HepG2 (cell line): Measurements from ENCODE around the gene DCDC2.

Experiments
- CREM ChIP-seq, 2 experiments: sonication (generic) in 1 of 2; formaldehyde crosslinking in 1 of 2; IDR thresholded peaks; 2 replicates each; pipeline versions ENCODE4 v1.4.0 to v1.6.1; 2016 to 2020; ENCODE audit warnings: antibody characterized with exemption in 1 of 2, mild to moderate bottlenecking in 1 of 2, missing genetic modification reagents in 1 of 2
- CTCF ChIP-seq: sonication (generic); formaldehyde crosslinking; IDR thresholded peaks from 2 replicates; pipeline ENCODE4 v1.5.0; 2020; ENCODE audit warnings: mild to moderate bottlenecking, missing genetic modification reagents, moderate library complexity
- FOXJ3 ChIP-seq: sonication (generic); formaldehyde crosslinking; IDR thresholded peaks from 2 replicates; pipeline ENCODE4 v1.4.0; 2020; ENCODE audit warnings: missing genetic modification reagents, mild to moderate bottlenecking, borderline replicate concordance
- MTA3 ChIP-seq: sonication (generic); formaldehyde crosslinking; IDR thresholded peaks from 2 replicates; pipeline ENCODE4 v1.4.0; 2020; ENCODE audit warnings: missing genetic modification reagents
- POLR2A ChIP-seq, 2 experiments: IDR thresholded peaks; 2 replicates each; pipeline ENCODE4 v1.6.1; 2011; ENCODE audit warnings: low read depth in 2 of 2, low read length in 2 of 2, mild to moderate bottlenecking in 1 of 2, moderate library complexity in 1 of 2; ENCODE audit not compliant: insufficient read depth in 1 of 2
- POLR2AphosphoS5 ChIP-seq: IDR thresholded peaks from 2 replicates; pipeline ENCODE4 v1.6.1; 2012; ENCODE audit warnings: low read depth, low read length
- PRDM15 ChIP-seq: sonication (generic); formaldehyde crosslinking; IDR thresholded peaks from 2 replicates; pipeline ENCODE4 v1.4.0; 2020; ENCODE audit warnings: missing genetic modification reagents
- STAT5B ChIP-seq: sonication (generic); formaldehyde crosslinking; IDR thresholded peaks from 2 replicates; pipeline ENCODE4 v1.4.0; 2020; ENCODE audit warnings: missing genetic modification reagents
- TF ChIP-seq, protein P1 (sequence below): sonication (generic); formaldehyde crosslinking; IDR thresholded peaks from 2 replicates; pipeline ENCODE4 v1.4.0; 2020; ENCODE audit warnings: missing genetic modification reagents
- TF ChIP-seq, protein P2 (sequence below): sonication (generic); formaldehyde crosslinking; IDR thresholded peaks from 2 replicates; pipeline ENCODE4 v1.4.0; 2020; ENCODE audit warnings: mild to moderate bottlenecking, missing genetic modification reagents
- TF ChIP-seq, protein P3 (sequence below): sonication (generic); formaldehyde crosslinking; IDR thresholded peaks from 2 replicates; pipeline ENCODE4 v1.8.1; 2023; ENCODE audit warnings: missing genetic modification reagents, inconsistent platforms, borderline replicate concordance

DNA sequence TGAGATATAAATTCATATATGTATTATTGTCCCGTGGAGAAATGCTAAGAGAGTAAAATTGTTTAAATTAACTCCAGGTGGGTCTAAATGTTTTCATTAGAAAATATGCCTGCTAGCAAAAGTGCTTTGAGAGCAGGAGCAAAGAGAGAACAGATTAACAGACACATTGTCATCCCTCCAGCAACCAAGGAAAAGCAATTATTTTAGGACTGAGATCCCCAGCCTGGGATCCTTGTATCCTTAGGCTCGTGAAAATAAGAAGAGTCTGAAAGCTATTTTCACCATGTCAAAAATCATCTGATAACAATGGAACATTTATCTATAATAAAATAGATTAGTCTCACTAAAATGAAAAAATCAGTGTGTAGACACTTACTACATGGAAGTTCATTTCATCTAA, 33.3 kb upstream of the DCDC2 start:
- TF ChIP-seq POLR2AphosphoS5: no peak
- no peak for TF ChIP-seq PRDM15 (CRISPR knock-in tag)
- no peak for TF ChIP-seq STAT5B
- TF ChIP-seq FOXJ3 (CRISPR knock-in tag): no peak
- no peak for TF ChIP-seq CTCF (CRISPR knock-in tag)
- no peak for TF ChIP-seq CREM (IDR thresholded peaks at IDR 0.05)
- no peak for TF ChIP-seq CREM (CRISPR knock-in tag; IDR thresholded peaks at IDR 0.05)
- TF ChIP-seq POLR2A (IDR thresholded peaks at IDR 0.05; ENCODE audit: insufficient read depth in 1 of 2, low read depth in 2 of 2, low read length in 2 of 2): no peak
- TF ChIP-seq, protein P1, sequence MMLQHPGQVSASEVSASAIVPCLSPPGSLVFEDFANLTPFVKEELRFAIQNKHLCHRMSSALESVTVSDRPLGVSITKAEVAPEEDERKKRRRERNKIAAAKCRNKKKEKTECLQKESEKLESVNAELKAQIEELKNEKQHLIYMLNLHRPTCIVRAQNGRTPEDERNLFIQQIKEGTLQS: no peak
- TF ChIP-seq, protein P2, sequence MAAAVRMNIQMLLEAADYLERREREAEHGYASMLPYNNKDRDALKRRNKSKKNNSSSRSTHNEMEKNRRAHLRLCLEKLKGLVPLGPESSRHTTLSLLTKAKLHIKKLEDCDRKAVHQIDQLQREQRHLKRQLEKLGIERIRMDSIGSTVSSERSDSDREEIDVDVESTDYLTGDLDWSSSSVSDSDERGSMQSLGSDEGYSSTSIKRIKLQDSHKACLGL (CRISPR knock-in tag): no peak
- TF ChIP-seq, protein P3, sequence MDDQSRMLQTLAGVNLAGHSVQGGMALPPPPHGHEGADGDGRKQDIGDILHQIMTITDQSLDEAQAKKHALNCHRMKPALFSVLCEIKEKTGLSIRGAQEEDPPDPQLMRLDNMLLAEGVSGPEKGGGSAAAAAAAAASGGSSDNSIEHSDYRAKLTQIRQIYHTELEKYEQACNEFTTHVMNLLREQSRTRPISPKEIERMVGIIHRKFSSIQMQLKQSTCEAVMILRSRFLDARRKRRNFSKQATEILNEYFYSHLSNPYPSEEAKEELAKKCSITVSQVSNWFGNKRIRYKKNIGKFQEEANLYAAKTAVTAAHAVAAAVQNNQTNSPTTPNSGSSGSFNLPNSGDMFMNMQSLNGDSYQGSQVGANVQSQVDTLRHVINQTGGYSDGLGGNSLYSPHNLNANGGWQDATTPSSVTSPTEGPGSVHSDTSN (CRISPR knock-in tag): no peak
- TF ChIP-seq MTA3: no peak
